Right lobe of liver (tissue), 4 donors: ENCODE data around the gene RABGAP1.

Source experiments
- POLR2A ChIP-seq: fragments of 450-650 bp; IDR thresholded peaks from one replicate; pipeline ENCODE4 v1.6.1; 2017; ENCODE audit warnings: antibody characterized with exemption, mild to moderate bottlenecking
- TF ChIP-seq, protein P1 (sequence below), 4 donors: fragments of 200-600 bp in 3 of 4; fragments of 450-650 bp in 1 of 4; IDR thresholded peaks; one replicate each; pipeline versions ENCODE4 v1.5.1 to v1.8.0; 2016 to 2022; ENCODE audit warnings: antibody characterized with exemption in 4 of 4, mild to moderate bottlenecking in 2 of 4
- donor health status: DM: no; HTN: no; CAD: no.
- donor health status: DM: no; HTN: no; CAD: no.
- donor health status: DM: no; HTN: yes; CAD: no.

DNA sequence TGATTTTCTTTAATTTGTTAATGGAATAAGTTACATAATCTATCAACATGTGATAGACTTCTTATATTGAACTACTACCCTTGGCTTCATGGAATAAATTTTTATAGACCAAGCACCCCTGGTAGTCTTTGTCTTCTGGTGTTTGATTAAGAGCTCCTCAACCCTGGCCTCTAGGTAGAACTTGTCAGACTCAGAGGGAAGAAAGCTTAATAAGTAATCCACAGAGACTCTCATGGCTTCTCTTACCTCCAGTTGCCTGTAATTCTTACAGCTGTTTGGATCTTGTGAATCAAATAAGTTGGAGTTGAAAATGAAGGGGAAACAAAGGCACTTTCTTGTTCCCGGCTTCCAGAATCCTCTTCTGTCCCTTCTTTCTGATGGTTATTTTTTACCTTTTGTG lies 85.6 kb downstream of the RABGAP1 start:
- TF ChIP-seq, protein P1, sequence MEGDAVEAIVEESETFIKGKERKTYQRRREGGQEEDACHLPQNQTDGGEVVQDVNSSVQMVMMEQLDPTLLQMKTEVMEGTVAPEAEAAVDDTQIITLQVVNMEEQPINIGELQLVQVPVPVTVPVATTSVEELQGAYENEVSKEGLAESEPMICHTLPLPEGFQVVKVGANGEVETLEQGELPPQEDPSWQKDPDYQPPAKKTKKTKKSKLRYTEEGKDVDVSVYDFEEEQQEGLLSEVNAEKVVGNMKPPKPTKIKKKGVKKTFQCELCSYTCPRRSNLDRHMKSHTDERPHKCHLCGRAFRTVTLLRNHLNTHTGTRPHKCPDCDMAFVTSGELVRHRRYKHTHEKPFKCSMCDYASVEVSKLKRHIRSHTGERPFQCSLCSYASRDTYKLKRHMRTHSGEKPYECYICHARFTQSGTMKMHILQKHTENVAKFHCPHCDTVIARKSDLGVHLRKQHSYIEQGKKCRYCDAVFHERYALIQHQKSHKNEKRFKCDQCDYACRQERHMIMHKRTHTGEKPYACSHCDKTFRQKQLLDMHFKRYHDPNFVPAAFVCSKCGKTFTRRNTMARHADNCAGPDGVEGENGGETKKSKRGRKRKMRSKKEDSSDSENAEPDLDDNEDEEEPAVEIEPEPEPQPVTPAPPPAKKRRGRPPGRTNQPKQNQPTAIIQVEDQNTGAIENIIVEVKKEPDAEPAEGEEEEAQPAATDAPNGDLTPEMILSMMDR (IDR thresholded peaks at IDR 0.05) = no peak
- no peak for TF ChIP-seq POLR2A
